NCI-H82 treated with DMSO at 0.1 percent for 48 hours (cell line): ENCODE results near the gene NEO1.
"Not testable (repeated sequence)": the region's sequence is repeated elsewhere in the genome, so short reads cannot be mapped to it uniquely, and the experiment has no call there.

Experiments used
- DNase-seq: peaks from one replicate; lab custom pipeline; 2025; ENCODE audit not compliant: unreplicated experiment; lab: John Stamatoyannopoulos, UW

NEO1 gene

GRCh38 chr15:73183071-73183470 lies 130.8 kb downstream of the NEO1 start:
- DNase-seq, result no peak

- no peak for DNase-seq
Observed at GRCh38 chr15:73190189-73190601, 137.9 kb downstream of the NEO1 start.

GRCh38 chr15:73195166-73195565 lies 142.9 kb downstream of the NEO1 start:
- DNase-seq, result no peak

GRCh38 chr15:73196113-73196512 lies 143.8 kb downstream of the NEO1 start:
- no peak for DNase-seq

- no peak for DNase-seq
Observed at GRCh38 chr15:73200339-73200738, 148.1 kb downstream of the NEO1 start.

DNA sequence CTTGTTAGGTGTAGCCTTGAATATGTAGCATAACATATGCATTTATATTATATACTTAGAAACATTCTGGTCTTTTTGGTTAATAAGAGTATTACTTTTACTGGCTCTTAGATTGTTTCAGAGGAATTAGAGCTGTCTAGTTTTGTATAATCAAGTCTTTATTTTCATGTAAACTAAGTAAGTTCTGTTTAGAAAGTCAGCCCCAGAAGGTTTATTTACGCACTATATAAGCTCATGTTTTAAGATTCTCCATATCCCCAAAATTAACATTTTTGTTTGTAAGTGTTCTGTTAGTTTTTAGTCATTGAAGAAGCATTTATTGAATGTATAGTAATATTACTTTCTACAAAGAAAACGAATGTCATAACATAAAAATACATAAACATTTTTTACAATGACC lies 158.4 kb downstream of the NEO1 start:
- no peak for DNase-seq

- DNase-seq, result no peak
Observed at GRCh38 chr15:73212424-73212823, 160.2 kb downstream of the NEO1 start.

DNA sequence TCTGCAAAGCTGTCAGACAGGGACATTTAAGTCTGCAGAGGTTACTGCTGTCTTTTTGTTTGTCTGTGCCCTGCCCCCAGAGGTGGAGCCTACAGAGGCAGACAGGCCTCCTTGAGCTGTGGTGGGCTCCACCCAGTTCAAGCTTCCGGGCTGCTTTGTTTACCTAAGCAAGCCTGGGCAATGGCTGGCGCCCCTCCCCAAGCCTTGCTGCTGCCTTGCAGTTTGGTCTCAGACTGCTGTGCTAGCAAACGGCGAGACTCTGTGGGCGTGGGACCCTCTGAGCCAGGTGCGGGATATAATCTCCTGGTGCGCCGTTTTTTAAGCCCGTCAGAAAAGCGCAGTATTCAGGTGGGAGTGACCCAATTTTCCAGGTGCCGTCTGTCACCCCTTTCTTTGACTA lies 169.2 kb downstream of the NEO1 start:
- not testable (repeated sequence) for DNase-seq

GRCh38 chr15:73225358-73226015 lies 173.2 kb downstream of the NEO1 start:
- no peak for DNase-seq

DNA sequence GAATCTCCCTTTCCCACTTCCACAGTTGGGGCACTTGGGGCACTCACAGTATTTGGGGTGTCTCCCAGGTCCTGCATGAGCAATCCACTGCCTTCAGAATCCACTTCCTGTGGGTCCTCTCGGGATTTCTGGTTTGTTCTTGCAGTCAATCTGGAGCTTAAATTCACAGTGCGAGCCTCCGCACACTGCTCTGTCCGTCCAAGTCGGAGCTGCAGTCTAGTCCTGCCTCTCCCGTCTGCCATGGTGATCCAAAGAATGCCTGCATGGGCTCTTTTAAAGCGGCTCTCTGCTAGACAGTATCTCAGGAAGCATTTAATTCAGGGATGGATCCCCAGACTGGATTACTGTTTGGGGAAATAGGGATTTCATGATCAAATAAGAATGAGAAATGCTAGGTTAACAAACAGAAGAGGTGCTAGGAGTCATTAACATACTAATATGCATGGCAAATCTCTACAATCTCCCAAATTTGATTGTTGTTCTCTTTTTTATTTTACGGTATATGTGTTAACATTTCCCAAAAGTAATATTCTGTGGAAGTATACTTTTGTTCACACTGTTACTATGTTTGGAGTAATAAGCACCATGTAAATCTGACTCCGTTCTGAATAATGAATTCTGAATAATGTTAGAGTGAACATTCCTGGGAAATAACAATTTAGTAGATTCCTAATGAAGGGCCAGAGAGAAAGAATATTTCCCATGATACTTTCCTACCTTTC lies 174.0 kb downstream of the NEO1 start:
- no peak for DNase-seq

- DNase-seq, result no peak
Observed at GRCh38 chr15:73227433-73228056, 175.3 kb downstream of the NEO1 start.

DNA sequence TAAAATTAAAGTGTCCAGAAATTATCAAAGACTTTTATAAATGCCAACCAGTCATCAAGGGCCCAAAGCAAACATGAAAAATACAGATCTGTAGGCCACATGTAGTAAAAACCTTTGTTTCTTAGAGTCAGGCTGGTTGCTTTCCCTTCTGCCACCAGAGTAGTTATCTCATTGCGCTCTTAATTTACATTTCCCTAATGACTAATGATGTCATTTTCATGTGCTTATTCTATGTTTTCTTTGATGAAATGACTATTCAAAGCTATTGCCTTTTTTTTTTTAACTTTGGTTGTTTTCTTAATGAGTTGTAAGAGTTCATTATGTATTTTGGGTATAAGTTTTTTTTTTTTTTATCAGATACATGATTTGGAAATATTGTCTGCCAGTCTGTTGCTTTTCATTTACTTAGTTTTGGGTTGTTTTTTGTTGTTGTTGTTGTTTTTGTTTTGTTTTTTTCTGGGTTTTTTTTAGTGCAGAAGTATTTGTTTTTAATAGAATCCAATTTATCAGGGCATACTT lies 175.9 kb downstream of the NEO1 start:
- no peak for DNase-seq

DNA sequence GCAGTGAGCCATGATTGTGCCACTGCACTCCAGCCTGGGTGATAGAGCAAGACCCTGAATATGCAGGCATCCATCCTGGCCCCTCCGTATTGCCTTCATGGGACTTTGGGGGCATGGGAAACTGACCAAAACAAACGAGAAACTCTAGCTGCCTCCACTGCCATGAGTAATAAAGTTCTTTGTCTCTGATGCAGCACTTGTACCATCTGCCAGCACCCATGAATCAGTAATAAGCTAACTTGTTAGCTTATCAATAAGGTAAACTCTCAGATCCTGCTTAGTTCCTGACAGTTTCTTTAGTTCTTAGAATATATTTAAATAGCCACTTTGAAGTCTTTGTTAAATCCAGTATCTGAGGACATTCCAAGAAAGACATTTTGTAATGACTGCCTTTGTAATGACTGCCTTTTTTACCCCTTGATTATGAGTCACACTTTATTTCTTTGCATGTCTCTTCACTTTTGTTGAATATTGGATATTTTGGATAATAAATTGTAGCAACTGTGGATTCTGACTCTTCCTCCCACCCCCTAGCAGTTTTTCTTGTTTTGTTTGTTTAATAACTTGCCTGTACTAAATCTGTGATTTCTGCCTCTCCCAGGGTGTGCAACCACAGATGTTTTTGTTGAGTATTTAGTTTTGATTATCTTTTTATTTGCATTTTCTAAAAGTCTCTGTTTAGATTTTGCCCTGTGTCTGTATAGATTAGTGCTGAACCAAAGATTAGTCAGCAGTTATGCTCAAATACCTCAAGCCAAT lies 179.6 kb downstream of the NEO1 start:
- DNase-seq, result no peak

GRCh38 chr15:73232776-73233175 lies 180.5 kb downstream of the NEO1 start:
- no peak for DNase-seq

- DNase-seq, result no peak
Observed at GRCh38 chr15:73233623-73234022, 181.4 kb downstream of the NEO1 start.

DNA sequence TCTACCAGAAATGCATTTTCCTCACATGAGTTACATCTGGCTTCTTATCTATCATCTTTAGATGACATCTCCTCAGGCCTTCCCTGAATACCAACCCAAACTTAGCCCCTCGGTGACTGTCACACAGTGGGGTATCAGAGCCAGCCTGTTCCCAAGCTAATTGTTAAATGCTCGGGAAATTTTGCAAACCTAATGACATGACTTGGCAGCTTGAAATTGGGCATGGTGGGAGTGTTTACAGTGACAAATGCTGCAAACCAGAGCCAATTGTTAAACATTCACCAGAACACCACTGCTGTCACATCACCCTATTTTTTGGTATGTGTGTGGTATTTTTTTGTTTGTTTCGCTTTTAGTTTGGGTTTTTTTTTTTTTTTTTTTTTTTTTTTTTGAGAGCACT lies 185.6 kb downstream of the NEO1 start:
- no peak for DNase-seq

GRCh38 chr15:73239564-73240215 lies 187.4 kb downstream of the NEO1 start:
- no peak for DNase-seq

DNA sequence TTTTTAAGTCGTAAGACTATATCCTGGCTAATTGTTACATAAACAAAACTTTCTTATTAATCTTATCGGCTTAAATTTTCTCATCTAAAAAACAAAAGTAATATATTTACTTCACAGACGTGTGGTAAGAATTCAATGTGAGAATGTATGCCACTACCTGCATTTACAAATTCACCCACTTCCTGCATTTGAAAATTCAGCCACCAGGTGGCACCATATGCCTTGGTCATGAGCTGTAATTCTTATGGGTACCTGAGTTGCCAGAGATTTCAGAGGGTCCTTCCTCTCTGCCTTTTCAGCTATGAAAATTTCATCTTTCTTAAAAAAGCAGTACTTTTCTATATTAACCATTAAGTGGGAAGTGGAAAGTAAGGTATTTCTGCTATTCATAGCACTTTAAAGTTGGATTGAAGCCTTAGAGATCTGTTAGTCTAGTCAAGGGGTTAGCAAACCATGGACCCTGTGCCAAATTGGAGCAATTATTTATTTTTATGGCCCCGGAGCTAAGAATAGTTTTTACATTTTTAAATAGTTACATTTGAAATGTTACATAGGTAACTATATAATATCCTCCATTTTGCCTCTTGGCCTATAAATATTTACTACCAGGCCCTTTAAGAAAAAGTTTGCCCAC lies 188.7 kb downstream of the NEO1 start:
- peak; percentile 4 for DNase-seq

GRCh38 chr15:73244333-73244732 lies 192.1 kb downstream of the NEO1 start:
- no peak for DNase-seq

GRCh38 chr15:73246439-73246838 lies 194.2 kb downstream of the NEO1 start:
- no peak for DNase-seq
